ENCODE data around the gene FAM162A.
"Not testable (repeated sequence)": the region's sequence is repeated elsewhere in the genome, so short reads cannot be mapped to it uniquely, and the experiment has no call there.

FAM162A gene

GRCh38 chr3:122383771-122384697 lies at the start of gene FAM162A:
FAM162A (plus strand) TSS chr3:122384182; CDS start chr3:122384266, 84 bp downstream.
- DNase-seq (ENCODE audit: low spot score), result peak; percentile 96

DNA sequence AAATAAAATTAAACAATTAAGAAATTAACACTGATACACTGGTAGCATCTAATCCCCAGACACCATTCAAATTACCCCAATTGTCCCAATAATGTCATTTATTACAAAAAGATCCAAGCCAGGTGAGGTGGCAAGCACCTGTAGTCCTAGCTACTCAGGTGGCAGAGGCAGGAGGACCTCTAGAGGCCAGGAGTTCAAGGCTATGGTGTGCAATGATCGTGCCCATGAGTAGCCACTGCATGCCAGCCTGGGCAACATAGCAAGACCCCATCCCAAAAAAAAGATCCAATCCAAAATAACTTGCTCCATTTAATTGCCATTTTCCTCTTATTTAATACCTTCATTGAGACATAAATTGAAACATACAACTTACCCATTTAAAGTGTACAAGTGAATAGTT lies 41.2 kb upstream of the FAM162A start:
- no peak for DNase-seq (ENCODE audit: low spot score)

DNA sequence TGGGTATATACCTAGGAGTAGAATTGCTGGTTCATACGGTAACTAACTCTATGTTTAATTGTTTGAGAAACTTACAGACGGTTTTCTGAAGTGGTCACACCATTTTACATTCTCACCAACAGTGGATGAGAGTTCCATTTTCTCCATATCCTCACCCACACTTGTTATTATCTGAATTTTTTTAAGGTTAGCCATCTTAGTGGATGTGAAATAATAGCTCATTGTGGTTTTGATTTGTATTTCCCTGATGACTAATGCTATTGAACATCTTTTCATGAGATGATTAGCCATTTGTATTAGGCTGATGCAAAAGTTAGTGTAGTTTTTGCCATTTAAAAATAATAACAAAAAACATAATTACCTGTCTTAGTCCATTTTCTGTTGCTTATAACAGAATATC lies 40.3 kb upstream of the FAM162A start:
- no peak for DNase-seq (ENCODE audit: low spot score)

DNA sequence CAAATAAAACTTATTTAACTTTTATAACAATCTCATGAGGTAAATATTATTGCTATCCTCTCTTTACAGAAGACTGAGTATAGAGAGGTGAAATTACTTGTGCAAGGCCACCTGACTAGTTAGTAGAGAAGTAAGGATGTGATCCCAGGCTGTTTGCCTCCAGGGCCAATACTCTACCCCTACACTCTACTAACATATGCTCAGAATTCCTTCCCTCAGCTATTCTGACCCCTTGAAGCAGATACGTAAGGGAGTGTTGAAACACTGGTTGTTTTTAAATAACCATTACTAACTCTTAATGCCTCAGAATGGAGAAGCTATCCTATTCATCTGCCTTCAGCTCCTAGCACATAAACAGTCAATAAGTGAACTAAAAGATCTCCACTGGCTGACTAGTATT lies 34.8 kb upstream of the FAM162A start:
- no peak for DNase-seq (ENCODE audit: low spot score)

GRCh38 chr3:122350814-122351418 lies 33.1 kb upstream of the FAM162A start:
- DNase-seq (ENCODE audit: low spot score), result no peak

GRCh38 chr3:122351612-122352011 lies 32.4 kb upstream of the FAM162A start:
- no peak for DNase-seq (ENCODE audit: low spot score)

DNA sequence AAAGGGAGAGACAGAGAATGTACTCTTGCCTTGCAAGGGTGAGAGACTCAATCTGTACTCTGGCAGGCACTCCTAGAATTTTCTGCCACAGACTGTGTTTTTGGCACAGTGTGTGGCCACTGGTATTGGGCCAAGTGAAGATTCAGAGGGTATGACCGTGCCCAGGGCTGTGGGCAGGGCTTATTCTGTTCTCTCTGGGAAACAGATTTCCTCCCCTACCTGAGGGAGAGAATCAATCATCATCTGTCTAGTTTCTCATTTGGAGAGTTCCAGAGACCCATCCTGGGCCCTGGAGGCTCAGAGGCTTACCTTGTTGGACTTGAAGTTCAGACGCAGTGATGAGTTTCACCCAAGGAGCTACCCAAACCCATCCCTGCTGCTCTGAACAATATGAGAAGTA lies 30.8 kb upstream of the FAM162A start:
- no peak for DNase-seq (ENCODE audit: low spot score)

DNA sequence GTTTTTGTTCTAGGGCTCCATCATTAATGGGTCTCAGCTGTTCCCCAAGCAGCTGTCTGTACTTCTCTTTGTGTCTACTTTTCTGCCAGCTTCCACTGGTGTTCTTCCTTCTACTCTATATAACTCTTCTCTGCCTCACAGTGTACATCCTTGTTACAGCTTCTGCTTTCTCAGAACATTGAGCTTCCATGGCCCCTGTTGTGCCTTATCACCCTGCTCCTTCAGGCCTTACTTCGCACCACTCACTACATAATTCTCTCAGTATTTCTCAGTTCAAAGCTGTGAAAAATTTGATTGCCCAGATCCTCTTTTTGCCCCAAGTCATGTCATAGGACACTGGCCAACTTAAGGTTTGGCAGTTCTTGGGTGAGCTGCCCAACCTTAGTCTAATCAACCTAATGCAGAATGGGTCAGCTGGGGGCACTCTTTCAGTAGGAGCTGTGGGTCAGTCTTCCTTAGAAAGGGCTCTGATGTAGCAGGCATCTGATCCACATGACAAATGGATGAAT lies 30.0 kb upstream of the FAM162A start:
- no peak for DNase-seq (ENCODE audit: low spot score)

- no peak for DNase-seq (ENCODE audit: low spot score)
Measured at GRCh38 chr3:122355612-122356011, 28.4 kb upstream of the FAM162A start.

DNA sequence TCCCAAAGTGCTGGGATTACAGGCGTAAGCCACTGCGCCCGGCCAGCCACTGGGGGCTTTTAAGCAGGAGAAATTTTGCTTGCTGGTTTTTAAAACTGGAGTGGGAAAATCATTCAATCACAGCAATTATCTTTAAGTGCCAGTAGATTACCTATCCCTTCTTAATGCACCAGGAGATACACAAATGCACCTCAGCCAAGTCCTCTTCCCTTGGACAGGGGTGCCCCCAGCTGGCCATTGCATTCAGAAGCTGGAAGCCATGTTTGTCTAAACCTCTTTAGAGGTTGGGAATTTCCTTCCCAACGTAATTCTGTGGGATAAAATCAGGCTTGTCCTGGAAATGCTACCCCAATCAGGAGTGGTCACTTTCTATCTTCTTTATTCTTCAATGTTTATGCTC lies 27.6 kb upstream of the FAM162A start:
- DNase-seq (ENCODE audit: low spot score), result peak; percentile 9

DNA sequence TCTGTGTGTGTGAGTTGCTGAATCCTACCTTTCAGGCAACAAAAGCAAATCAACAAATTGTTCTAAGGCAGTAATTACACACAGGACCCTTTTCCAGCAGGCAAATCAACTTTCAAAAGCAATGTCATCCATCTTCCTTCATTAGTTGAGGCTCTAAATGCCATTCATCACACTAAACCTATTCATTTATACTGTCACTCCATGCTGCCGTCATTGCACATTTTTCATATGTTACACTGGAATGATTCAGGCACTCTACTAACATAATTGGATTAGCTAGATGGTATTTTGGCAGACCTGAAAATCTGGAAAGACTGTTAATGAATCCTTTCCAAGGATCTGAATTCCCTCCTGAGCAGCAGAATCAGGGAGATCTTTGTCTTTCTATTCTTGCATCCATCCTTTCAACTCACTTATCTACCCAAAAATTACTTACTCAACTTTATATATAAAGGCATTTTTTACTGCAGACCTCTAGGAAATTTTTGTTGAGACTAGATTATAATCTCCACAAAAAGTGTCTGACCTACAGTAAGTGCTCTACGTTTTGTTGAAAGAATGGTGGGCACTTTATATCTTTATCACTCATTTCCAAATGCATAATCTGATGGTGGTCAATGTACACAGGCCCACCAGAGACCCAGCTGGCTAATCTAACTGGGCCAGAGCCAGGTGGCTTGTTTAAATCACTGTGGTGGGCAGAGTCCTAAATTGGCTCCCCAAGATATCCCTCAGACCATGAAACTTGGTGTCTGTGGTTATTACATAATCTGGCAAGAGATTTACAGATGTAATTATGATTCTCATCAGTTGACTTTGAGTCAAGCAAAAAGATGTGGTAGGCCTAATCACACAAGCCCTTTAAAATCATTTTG lies 25.9 kb upstream of the FAM162A start:
- DNase-seq (ENCODE audit: low spot score), result no peak

DNA sequence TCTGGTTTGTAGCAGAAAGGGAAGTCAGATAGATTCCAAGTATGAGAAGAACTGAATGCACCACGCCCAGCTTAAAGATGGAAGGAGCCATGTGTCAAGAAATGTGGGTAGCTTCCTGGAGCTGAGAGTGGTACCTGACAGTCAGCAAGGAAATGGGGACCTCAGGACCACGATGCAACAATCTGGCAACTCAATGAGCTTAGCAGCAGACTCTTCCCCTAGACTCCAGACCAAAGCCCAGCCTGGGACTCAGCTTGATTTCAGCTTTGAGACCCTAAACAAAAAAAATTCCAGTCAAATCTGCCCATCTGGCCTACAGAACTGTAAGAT lies 25.3 kb upstream of the FAM162A start:
- DNase-seq (ENCODE audit: low spot score), result no peak

DNA sequence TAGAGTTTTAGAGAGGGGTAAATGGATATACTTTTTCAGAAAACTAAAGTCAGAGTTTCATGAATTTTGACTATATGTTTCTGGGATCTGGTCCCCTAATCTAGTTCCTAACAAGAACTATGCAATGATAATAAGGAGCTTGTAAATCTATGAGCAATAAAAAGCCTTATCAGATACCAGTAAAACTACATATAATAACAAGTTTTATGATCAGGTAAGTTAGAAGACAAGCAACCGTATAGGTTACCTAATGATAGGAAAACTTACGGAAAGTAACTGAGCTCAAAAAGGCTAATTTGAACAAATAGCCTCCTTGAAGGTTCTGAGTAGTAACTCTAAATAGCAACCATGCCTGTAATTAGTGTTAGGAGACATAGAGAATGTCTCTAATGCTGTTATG lies 22.0 kb upstream of the FAM162A start:
- no peak for DNase-seq (ENCODE audit: low spot score)

- no peak for DNase-seq (ENCODE audit: low spot score)
Measured at GRCh38 chr3:122364490-122364889, 19.5 kb upstream of the FAM162A start.

- no peak for DNase-seq (ENCODE audit: low spot score)
Measured at GRCh38 chr3:122365073-122365472, 18.9 kb upstream of the FAM162A start.

DNA sequence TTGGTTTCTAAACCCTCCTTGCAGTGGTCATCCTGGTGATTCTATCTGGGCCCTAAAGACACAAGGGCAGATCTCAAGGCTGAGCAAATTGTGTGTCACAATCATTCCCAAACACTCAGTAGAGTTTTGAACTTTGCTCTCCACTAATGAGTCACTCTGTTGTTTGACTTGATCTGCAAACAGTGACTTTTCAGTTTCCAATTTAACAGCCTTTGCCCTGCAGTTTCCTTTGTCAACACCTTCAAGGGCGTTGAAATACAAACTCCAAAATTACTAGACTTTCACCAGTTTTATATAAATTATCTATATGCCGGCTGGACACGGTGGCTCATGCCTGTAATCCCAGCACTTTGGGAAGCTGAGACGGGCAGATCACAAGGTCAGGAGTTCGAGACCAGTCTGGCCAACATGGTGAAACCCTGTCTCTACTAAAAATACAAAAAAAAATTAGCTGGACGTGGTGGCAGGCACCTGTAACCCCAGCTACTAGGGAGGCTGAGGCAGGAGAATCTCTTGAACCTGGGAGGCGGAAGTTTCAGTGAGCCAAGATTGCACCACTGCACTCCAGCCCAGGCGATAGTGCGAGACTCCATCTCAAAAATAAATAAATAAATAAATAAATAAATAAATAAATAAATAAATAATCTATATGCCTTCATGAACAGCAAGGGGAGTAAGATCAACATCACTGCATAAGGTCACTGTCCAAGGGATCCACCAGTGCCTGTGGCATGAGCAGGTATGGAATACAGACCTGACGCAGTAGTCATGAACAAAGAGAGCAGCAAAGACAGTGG lies 18.2 kb upstream of the FAM162A start:
- not testable (repeated sequence) for DNase-seq (ENCODE audit: low spot score)

DNA sequence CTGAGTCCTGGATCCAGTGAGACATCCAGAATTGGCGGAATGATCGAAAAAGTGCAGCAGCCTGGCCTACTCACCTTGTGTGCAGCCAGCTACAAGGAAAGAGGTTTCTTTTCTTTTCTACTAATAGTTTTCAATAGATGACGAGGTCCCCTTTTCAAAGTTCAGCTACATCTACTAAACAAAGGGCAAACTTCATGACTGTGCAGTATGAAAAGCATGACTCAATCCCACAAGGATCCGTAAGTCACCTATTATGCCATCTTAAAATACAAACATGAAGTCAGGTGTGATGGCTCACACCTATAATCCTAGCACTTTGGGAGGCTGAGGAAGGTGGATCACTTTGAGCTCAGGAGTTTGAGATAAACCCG lies 17.6 kb upstream of the FAM162A start:
- no peak for DNase-seq (ENCODE audit: low spot score)

- DNase-seq (ENCODE audit: low spot score), result no peak
Measured at GRCh38 chr3:122374034-122374433, 9.9 kb upstream of the FAM162A start.

DNA sequence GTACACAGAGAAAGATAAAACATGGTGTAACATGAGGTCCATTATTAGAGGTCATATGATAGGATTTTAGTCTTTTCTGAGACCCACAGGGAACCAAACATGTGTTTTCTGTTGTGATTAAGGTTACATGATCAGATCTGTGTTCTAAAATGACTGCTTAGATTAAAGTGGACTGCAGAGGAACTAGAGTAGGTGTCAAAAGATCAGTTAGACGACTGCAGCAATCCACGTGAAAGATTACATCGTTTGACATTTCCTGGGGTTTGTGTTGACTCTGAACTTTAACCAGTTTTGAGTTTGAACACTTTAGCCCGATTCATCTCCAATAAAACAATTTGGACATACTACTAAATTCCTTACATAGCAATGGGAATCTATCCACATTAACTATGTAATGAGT lies 6.0 kb upstream of the FAM162A start:
- no peak for DNase-seq (ENCODE audit: low spot score)

GRCh38 chr3:122382888-122383666 lies 905 bp upstream of the FAM162A start, which contains the start of gene MIX23:
MIX23 (minus strand) TSS chr3:122383231; CDS start chr3:122383224, 7 bp downstream.
- peak; percentile 91 for DNase-seq (ENCODE audit: low spot score)

DNA sequence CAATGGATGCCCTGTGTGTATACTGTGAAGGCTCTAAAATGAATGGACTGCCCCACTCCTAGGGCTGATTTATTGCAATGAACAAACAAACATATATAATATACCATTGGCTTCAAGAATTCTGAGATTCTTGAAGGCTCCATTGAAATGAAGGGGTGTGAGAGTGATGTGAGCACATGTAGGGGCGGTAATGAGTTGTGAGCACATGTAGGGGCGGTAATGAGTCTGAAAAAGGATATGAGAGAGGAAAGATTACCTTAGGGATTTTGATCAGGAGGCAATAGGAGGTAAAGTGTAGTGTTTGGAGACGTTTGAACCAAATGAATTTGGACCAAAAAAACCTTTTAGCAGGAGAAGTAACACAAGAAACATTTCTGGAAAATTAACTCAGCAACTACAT lies 3.7 kb downstream of the FAM162A start:
- DNase-seq (ENCODE audit: low spot score), result no peak
